Measurements from ENCODE around the gene HBA2.

DNA sequence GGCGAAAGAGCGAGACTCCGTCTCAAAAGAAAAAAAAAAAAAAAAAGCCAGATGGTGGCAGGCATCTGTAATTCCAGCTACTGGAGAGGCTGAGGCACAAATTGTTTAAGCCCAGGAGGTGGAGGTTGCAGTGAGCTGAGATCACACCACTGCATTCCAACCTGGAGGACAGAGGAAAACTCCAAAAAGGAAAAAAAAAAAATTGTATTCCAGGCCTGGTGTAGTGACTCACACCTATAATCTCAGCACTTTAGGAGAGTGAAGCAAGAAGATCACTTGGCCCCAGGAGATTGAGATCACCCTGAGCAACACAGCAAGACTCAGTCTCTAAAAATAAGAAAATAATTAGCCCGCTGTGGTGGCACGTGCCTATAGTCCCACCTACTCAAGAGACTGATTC lies 27.7 kb downstream of the HBA2 start:
- TF ChIP-seq POLR2AphosphoS5 (IDR thresholded peaks at IDR 0.05), result no peak
- TF ChIP-seq, protein P1, sequence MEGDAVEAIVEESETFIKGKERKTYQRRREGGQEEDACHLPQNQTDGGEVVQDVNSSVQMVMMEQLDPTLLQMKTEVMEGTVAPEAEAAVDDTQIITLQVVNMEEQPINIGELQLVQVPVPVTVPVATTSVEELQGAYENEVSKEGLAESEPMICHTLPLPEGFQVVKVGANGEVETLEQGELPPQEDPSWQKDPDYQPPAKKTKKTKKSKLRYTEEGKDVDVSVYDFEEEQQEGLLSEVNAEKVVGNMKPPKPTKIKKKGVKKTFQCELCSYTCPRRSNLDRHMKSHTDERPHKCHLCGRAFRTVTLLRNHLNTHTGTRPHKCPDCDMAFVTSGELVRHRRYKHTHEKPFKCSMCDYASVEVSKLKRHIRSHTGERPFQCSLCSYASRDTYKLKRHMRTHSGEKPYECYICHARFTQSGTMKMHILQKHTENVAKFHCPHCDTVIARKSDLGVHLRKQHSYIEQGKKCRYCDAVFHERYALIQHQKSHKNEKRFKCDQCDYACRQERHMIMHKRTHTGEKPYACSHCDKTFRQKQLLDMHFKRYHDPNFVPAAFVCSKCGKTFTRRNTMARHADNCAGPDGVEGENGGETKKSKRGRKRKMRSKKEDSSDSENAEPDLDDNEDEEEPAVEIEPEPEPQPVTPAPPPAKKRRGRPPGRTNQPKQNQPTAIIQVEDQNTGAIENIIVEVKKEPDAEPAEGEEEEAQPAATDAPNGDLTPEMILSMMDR (IDR thresholded peaks at IDR 0.05), result no peak

Measured in transverse colon (tissue), 4 donors.